ENCODE data around the gene COA5.

The COA5 gene

GRCh38 chr2:98592565-98592964, 15.7 kb downstream of the COA5 start:
- H3K4me3 ChIP-seq (ENCODE audit: insufficient read depth, low read length, poor library complexity, severe bottlenecking), result no peak overlapping the region
- TF ChIP-seq, protein P1, sequence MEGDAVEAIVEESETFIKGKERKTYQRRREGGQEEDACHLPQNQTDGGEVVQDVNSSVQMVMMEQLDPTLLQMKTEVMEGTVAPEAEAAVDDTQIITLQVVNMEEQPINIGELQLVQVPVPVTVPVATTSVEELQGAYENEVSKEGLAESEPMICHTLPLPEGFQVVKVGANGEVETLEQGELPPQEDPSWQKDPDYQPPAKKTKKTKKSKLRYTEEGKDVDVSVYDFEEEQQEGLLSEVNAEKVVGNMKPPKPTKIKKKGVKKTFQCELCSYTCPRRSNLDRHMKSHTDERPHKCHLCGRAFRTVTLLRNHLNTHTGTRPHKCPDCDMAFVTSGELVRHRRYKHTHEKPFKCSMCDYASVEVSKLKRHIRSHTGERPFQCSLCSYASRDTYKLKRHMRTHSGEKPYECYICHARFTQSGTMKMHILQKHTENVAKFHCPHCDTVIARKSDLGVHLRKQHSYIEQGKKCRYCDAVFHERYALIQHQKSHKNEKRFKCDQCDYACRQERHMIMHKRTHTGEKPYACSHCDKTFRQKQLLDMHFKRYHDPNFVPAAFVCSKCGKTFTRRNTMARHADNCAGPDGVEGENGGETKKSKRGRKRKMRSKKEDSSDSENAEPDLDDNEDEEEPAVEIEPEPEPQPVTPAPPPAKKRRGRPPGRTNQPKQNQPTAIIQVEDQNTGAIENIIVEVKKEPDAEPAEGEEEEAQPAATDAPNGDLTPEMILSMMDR (IDR thresholded peaks at IDR 0.05; ENCODE audit: insufficient read depth, low read length, poor library complexity, severe bottlenecking), result no peak
- TF ChIP-seq EZH2phosphoT487 (conservative IDR thresholded peaks at IDR 0.05; ENCODE audit: low read length), result no peak
- no peaks in the 10 kb centered on the region for H3K9me3 ChIP-seq (ENCODE audit: insufficient read depth, low read length)
- no peaks in the 10 kb centered on the region for H3K9me2 ChIP-seq (replicated peaks; ENCODE audit: insufficient read depth, low read length)
- H2AFZ ChIP-seq (ENCODE audit: low read depth, low read length, severe bottlenecking), result no peak overlapping the region
- H3K27me3 ChIP-seq (ENCODE audit: low read length), result no peaks in the 10 kb centered on the region
- H3K79me2 ChIP-seq (ENCODE audit: insufficient read depth, low read length), result no peaks in the 10 kb centered on the region
- H4K20me1 ChIP-seq (ENCODE audit: low read depth, low read length), result no peaks in the 10 kb centered on the region
- H3K36me3 ChIP-seq (ENCODE audit: low read length), result peaks cover 5% of the 10 kb centered on the region; the same call in 1 of the 2 replicates
- H3F3A ChIP-seq (ENCODE audit: insufficient read depth), result no peaks in the 10 kb centered on the region
- H3K27ac ChIP-seq (ENCODE audit: low read depth, low read length), result no peak overlapping the region
- no peak overlapping the region for H3K9ac ChIP-seq (ENCODE audit: low read length)
- H3K4me2 ChIP-seq (ENCODE audit: low read depth, low read length, poor library complexity, severe bottlenecking), result no peak overlapping the region

GRCh38 chr2:98589489-98589888, 18.8 kb downstream of the COA5 start:
- TF ChIP-seq, protein P1 (IDR thresholded peaks at IDR 0.05; ENCODE audit: insufficient read depth, low read length, poor library complexity, severe bottlenecking), result no peak
- TF ChIP-seq EZH2phosphoT487 (conservative IDR thresholded peaks at IDR 0.05; ENCODE audit: low read length), result no peak
- no peaks in the 10 kb centered on the region for H3K36me3 ChIP-seq (ENCODE audit: low read length)
- H3K27ac ChIP-seq (ENCODE audit: low read depth, low read length), result no peak overlapping the region
- H3K4me2 ChIP-seq (ENCODE audit: low read depth, low read length, poor library complexity, severe bottlenecking), result no peak overlapping the region
- H3K9me2 ChIP-seq (replicated peaks; ENCODE audit: insufficient read depth, low read length), result no peaks in the 10 kb centered on the region
- no peaks in the 10 kb centered on the region for H3K9me3 ChIP-seq (ENCODE audit: insufficient read depth, low read length)
- no peak overlapping the region for H3K9ac ChIP-seq (ENCODE audit: low read length)
- no peaks in the 10 kb centered on the region for H4K20me1 ChIP-seq (ENCODE audit: low read depth, low read length)
- H3K27me3 ChIP-seq (ENCODE audit: low read length), result no peaks in the 10 kb centered on the region
- H3K4me3 ChIP-seq (ENCODE audit: insufficient read depth, low read length, poor library complexity, severe bottlenecking), result no peak overlapping the region
- no peaks in the 10 kb centered on the region for H3F3A ChIP-seq (ENCODE audit: insufficient read depth)
- no peaks in the 10 kb centered on the region for H3K79me2 ChIP-seq (ENCODE audit: insufficient read depth, low read length)
- no peak overlapping the region for H2AFZ ChIP-seq (ENCODE audit: low read depth, low read length, severe bottlenecking)

DNA sequence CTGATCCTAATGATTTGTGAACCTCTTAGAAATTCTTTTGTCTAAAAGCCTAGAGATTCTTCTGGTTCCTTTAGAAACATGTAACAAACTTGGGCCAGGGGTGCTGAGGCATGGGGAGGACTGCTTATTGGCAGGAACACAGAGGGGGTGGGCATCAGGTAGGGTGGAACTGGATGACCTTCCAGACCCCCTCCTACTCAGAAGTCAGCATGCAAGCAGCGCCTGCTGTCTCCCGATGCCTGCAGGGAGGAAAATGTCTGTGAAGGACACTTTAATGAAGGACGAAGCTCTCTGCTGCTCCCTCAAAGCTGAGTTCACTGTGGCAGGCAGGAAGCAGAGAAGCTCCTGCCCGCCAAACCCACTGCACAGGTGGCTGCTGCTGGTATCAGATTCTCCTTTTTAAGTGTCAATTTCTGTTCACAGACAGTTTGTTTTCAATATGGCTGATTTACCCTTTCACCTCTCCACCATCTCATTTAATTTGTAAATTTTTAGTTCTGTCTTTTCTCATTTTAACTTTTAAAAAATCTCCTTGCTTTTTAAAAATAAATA, 19.4 kb downstream of the COA5 start:
- Histone ChIP-seq H3F3A (ENCODE audit: insufficient read depth) (no peaks in the 10 kb centered on the region), H3K9ac (ENCODE audit: low read length) (no peak overlapping the region), H2AFZ (ENCODE audit: low read depth, low read length, severe bottlenecking) (no peak overlapping the region), H3K27ac (ENCODE audit: low read depth, low read length) (no peak overlapping the region), H3K4me2 (ENCODE audit: low read depth, low read length, poor library complexity, severe bottlenecking) (no peak overlapping the region), H3K36me3 (ENCODE audit: low read length) (no peaks in the 10 kb centered on the region), H3K9me3 (ENCODE audit: insufficient read depth, low read length) (no peaks in the 10 kb centered on the region), H4K20me1 (ENCODE audit: low read depth, low read length) (no peaks in the 10 kb centered on the region), H3K27me3 (ENCODE audit: low read length) (no peaks in the 10 kb centered on the region), H3K79me2 (ENCODE audit: insufficient read depth, low read length) (no peaks in the 10 kb centered on the region), H3K4me3 (ENCODE audit: insufficient read depth, low read length, poor library complexity, severe bottlenecking) (no peak overlapping the region), H3K9me2 (replicated peaks; ENCODE audit: insufficient read depth, low read length) (no peaks in the 10 kb centered on the region)
- no peak for TF ChIP-seq EZH2phosphoT487 (conservative IDR thresholded peaks at IDR 0.05; ENCODE audit: low read length)
- TF ChIP-seq, protein P1 (IDR thresholded peaks at IDR 0.05; ENCODE audit: insufficient read depth, low read length, poor library complexity, severe bottlenecking), result no peak

All from SU-DHL-6 (cell line).